ENCODE results near the gene PLVAP.

DNA sequence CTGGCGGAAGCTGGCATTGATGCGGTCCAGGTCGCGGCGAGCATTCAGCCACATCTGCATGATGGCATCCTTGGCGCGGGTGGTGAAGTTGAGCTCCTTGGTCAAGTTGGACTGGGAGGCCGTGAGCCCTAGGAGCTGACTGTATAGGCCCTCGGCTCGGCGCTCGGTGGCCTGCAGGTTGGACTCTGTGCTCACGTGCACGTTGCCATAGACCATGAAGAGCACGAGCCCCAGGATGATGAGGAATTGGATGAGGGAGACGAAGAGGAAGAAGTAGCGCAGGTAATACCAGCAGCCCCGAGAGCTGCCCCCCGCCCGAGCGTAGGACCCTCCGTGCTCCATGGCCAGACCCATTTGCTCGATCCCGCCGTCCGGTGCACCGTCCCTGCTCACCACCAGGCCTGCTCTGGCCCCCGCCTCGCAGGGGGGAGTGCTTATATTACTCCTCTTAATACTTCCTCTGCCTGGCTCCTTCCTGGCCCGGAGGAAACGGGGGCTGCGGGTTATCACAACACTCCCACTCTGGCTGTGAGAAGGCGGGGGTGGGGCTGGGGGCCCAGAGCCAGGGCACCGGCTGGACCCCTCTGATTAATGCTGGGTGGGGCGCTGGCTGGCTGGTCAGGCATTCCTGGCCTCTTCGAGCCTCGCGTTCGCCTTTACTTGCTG is at the start of gene PLVAP:
- TF ChIP-seq, protein P1, sequence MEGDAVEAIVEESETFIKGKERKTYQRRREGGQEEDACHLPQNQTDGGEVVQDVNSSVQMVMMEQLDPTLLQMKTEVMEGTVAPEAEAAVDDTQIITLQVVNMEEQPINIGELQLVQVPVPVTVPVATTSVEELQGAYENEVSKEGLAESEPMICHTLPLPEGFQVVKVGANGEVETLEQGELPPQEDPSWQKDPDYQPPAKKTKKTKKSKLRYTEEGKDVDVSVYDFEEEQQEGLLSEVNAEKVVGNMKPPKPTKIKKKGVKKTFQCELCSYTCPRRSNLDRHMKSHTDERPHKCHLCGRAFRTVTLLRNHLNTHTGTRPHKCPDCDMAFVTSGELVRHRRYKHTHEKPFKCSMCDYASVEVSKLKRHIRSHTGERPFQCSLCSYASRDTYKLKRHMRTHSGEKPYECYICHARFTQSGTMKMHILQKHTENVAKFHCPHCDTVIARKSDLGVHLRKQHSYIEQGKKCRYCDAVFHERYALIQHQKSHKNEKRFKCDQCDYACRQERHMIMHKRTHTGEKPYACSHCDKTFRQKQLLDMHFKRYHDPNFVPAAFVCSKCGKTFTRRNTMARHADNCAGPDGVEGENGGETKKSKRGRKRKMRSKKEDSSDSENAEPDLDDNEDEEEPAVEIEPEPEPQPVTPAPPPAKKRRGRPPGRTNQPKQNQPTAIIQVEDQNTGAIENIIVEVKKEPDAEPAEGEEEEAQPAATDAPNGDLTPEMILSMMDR (conservative IDR thresholded peaks at IDR 0.05) = no peak
- no peak for TF ChIP-seq ZFX (IDR thresholded peaks at IDR 0.05)
